ENCODE results near the gene CADPS. TPM values are rescaled to one million over a fixed set of nuclear protein-coding genes. Genes with fewer than 3 reads are reported as not detected.

Gene CADPS
- polyA plus RNA-seq, 2 of the 4 experiments (the other 2 are of a cell fraction) = not detected

- Histone ChIP-seq H3K4me3 (no peak overlapping the region), H3K4me2 (no peak overlapping the region), H3K4me1 (no peaks in the 10 kb centered on the region), H3K27ac (no peak overlapping the region), H3K9me3 (no peaks in the 10 kb centered on the region)
- DNase-seq (ENCODE audit: low read depth in 1 of 2, low spot score in 1 of 2) (no peak), FAIRE-seq (no peak), ATAC-seq (no peak)
- ChIA-PET CTCF (no interaction called here), POLR2A (no interaction called here)
- TF ChIP-seq POLR2A (IDR thresholded peaks at IDR 0.05; ENCODE audit: low read length) (no peak), SMC3 (IDR thresholded peaks at IDR 0.05) (no peak), PHF8 (IDR thresholded peaks at IDR 0.05; ENCODE audit: borderline replicate concordance, low read depth) (no peak), HES2 (IDR thresholded peaks at IDR 0.05) (no peak), KDM5A (IDR thresholded peaks at IDR 0.05) (no peak), TP53 (CRISPR knock-in tag; IDR thresholded peaks at IDR 0.05) (no peak), TFCP2L1 (CRISPR knock-in tag; IDR thresholded peaks at IDR 0.05) (no peak), SREBF2 (IDR thresholded peaks at IDR 0.05) (no peak)
- WGBS (ENCODE audit: missing lambda C conversion rate) = 46% methylated on average over 4 of the region's 4 CpGs
Measured at GRCh38 chr3:62589078-62589477, 286.1 kb downstream of the CADPS start.

- FAIRE-seq (no peak), DNase-seq (ENCODE audit: low read depth in 1 of 2, low spot score in 1 of 2) (no peak), ATAC-seq (no peak)
- no peak for TF ChIP-seq HOXA7 (CRISPR knock-in tag; IDR thresholded peaks at IDR 0.05)
- CTCF ChIA-PET = interaction anchor here (0.8 to 1.3 kb wide), 3 partner anchors 13 to 34 kb away, joined by 3 to 4 read pairs (median 3); no protein-coding TSS in a partner anchor
- WGBS (ENCODE audit: missing lambda C conversion rate) = 64% methylated on average over 7 of the region's 8 CpGs
- no peak overlapping the region for H3K4me2 ChIP-seq
- no peaks in the 10 kb centered on the region for H3K4me1 ChIP-seq
- no peak overlapping the region for H3K4me3 ChIP-seq
- POLR2A ChIA-PET = no interaction called here
- H3K27ac ChIP-seq = no peak overlapping the region
- no peaks in the 10 kb centered on the region for H3K9me3 ChIP-seq
Measured at GRCh38 chr3:62587579-62588031, 287.6 kb downstream of the CADPS start.

DNA sequence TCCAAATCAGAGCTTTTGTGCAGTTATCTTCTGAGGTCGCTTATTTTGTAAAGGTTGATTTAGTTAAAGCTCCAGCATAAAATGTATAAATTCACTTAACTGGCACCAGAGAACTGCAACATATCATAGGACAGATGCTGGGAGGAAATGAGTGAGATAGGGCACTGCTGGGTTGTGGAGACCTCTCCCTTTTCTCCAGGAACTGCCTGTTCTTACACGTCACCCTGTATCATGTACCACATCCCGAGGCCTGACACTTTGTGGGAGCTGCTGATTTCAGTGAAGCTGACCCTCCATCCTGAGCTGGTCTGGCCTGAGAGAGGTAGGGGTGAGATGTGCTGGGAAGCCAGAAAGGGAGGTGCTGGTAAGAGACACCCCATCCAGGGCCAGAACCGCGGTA is 288.0 kb downstream of the CADPS start:
- WGBS (ENCODE audit: missing lambda C conversion rate) = 57% methylated on average over 5 of the region's 5 CpGs
- ATAC-seq = no peak
- Histone ChIP-seq H3K9me3 (no peaks in the 10 kb centered on the region), H3K27ac (no peak overlapping the region), H3K4me2 (no peak overlapping the region), H3K4me1 (no peaks in the 10 kb centered on the region), H3K4me3 (no peak overlapping the region)
- ChIA-PET POLR2A (no interaction called here), CTCF (interaction anchor here (0.8 to 1.3 kb wide), 3 partner anchors 13 to 35 kb away, joined by 3 to 4 read pairs (median 3); no protein-coding TSS in a partner anchor)
- no peak for DNase-seq (ENCODE audit: low read depth in 1 of 2, low spot score in 1 of 2)
- TF ChIP-seq MAX (IDR thresholded peaks at IDR 0.05) = no peak
- TF ChIP-seq NFE2L2 (conservative IDR thresholded peaks at IDR 0.05; ENCODE audit: low read length) = no peak
- no peak for TF ChIP-seq NR3C1 (IDR thresholded peaks at IDR 0.05)
- no peak for TF ChIP-seq SMC3 (IDR thresholded peaks at IDR 0.05)
- no peak for TF ChIP-seq HMGXB4 (CRISPR knock-in tag; IDR thresholded peaks at IDR 0.05; ENCODE audit: borderline replicate concordance)
- TF ChIP-seq BHLHE40 (IDR thresholded peaks at IDR 0.05; ENCODE audit: low read depth, low read length) = no peak
- no peak for TF ChIP-seq ZFP36 (IDR thresholded peaks at IDR 0.05; ENCODE audit: borderline replicate concordance, partially characterized antibody)
- no peak for TF ChIP-seq EP300 (IDR thresholded peaks at IDR 0.05)
- TF ChIP-seq ESRRA (IDR thresholded peaks at IDR 0.05; ENCODE audit: borderline replicate concordance, low read length) = no peak
- TF ChIP-seq MAZ (IDR thresholded peaks at IDR 0.05; ENCODE audit: borderline replicate concordance, low read depth, low read length) = no peak
- no peak for TF ChIP-seq BCL3 (IDR thresholded peaks at IDR 0.05)
- TF ChIP-seq RFX5 (IDR thresholded peaks at IDR 0.05) = no peak
- FAIRE-seq = no peak

All from A549 (cell line).